Urinary bladder (tissue), 4 donors: ENCODE measurements around the gene CAMKK2. TPM values are rescaled to one million over a fixed set of nuclear protein-coding genes. Genes with fewer than 3 reads are reported as not detected.
"Not testable (repeated sequence)": the region's sequence is repeated elsewhere in the genome, so short reads cannot be mapped to it uniquely, and the experiment has no call there.

Source experiments
- DNase-seq: peaks from one replicate; pipeline ENCODE4 v3.0.0-alpha.2; 2015; ENCODE audit errors: extremely low spot score
- H3K27ac ChIP-seq: one replicate; pipeline ENCODE4 v1.5.1; 2013; ENCODE audit warnings: low read depth, mild to moderate bottlenecking, moderate library complexity
- H3K36me3 ChIP-seq: one replicate; pipeline ENCODE4 v1.6.1; 2013; ENCODE audit warnings: mild to moderate bottlenecking, moderate library complexity; ENCODE audit not compliant: insufficient read depth
- H3K4me1 ChIP-seq: one replicate; pipeline ENCODE4 v1.6.1; 2013; ENCODE audit warnings: mild to moderate bottlenecking, moderate library complexity; ENCODE audit not compliant: insufficient read depth
- H3K4me3 ChIP-seq: one replicate; pipeline ENCODE4 v1.5.1; 2013; ENCODE audit warnings: low read depth, low read length
- WGBS: extraction: QIAGEN DNeasy Blood & Tissue Kit; methylation state at CpG from one replicate; pipeline ENCODE4 v1.1.7; 2013; 5-methylcytosine and 5-hydroxymethylcytosine counted together
- polyA plus RNA-seq: library from polyadenylated mRNA; stranded (reverse); fragments of 200-250 nt; gene quantifications from one replicate; pipeline ENCODE4 v1.2.3, GENCODE V29; 2013
- total RNA-seq: library from RNA; depleted of rRNA; stranded (reverse); fragments of >200 nt; gene quantifications from one replicate; pipeline ENCODE4 v1.2.3, GENCODE V29; 2014
- donor health status: healthy with polysubstance abuse.
- donor health status: healthy.

The CAMKK2 gene
- total and polyA plus RNA-seq, 2 donors, result 18.5 to 47.0 TPM

- H3K36me3 ChIP-seq, result peaks cover 3% of the 10 kb centered on the region
- WGBS, result 94% methylated on average over 11 of the region's 11 CpGs
- H3K4me3 ChIP-seq, result no peak overlapping the region
- H3K27ac ChIP-seq, result no peak overlapping the region
- no peak for DNase-seq
- no peaks in the 10 kb centered on the region for H3K4me1 ChIP-seq
Measured at GRCh38 chr12:121259074-121259473, 37.4 kb downstream of the CAMKK2 start.

DNA sequence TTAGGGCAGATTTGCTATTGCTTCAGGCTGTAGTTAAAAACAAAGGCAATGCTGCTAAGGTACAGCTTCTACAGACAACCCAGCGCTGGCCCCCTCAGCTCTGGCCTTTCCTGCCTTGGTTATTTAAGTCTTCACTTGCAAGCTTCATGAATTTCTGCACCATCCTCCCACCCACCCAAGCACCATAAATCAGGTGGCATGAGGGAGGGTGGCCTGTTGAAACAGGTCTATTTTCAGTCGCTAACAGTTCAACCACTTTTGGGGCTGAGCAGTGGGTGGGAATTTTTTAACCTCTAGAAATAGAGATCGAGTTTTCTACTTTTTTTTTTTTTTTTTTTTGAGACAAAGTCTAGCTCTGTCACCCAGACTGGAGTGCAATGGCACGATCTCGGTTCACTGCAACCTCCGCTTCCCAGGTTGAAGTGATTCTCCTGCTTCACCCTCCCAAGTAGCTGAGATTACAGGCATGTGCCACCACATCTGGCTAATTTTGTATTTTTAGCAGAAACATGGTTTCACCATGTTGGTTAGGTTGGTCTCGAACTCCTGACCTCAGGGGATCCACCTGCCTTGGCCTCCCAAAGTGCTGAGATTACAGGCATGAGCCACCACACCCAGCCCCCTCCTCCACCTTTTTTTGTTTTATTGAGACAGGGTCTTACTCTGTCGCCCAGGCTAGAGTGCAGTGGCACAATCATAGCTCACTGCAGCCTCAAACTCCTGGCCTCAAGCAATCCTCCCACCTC lies 38.6 kb downstream of the CAMKK2 start:
- not testable (repeated sequence) for H3K36me3 ChIP-seq, H3K4me1 ChIP-seq, H3K4me3 ChIP-seq, H3K27ac ChIP-seq, DNase-seq
- WGBS, result 92% methylated on average over 8 of the region's 8 CpGs

DNA sequence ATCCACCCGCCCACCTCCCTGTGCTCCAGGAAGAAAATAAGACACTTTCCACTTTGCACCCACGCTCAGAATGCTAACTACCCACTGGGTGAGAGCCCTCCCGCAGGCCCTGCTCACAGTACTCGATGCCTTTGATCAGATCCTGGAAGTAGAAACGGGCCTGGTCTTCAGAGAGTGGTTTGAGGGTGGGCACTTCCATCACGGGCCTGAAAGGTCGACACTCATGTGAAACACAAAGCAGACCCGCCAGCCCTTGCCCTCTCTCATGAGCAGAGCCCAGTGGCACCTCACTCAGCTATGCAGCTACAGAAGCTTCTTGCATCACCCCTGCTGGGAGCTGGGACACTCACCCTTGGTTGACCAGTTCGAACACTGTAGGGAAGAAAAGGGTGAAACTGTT lies 41.1 kb downstream of the CAMKK2 start:
- Histone ChIP-seq H3K4me1 (no peaks in the 10 kb centered on the region), H3K36me3 (no peaks in the 10 kb centered on the region), H3K4me3 (no peak overlapping the region), H3K27ac (no peak overlapping the region)
- 93% methylated on average over 9 of the region's 9 CpGs for WGBS
- DNase-seq, result no peak

GRCh38 chr12:121253638-121254335 lies 42.7 kb downstream of the CAMKK2 start:
- WGBS, result 95% methylated on average over 15 of the region's 15 CpGs
- Histone ChIP-seq H3K4me1 (no peaks in the 10 kb centered on the region), H3K4me3 (no peak overlapping the region), H3K36me3 (no peaks in the 10 kb centered on the region), H3K27ac (no peak overlapping the region)
- no peak for DNase-seq

DNA sequence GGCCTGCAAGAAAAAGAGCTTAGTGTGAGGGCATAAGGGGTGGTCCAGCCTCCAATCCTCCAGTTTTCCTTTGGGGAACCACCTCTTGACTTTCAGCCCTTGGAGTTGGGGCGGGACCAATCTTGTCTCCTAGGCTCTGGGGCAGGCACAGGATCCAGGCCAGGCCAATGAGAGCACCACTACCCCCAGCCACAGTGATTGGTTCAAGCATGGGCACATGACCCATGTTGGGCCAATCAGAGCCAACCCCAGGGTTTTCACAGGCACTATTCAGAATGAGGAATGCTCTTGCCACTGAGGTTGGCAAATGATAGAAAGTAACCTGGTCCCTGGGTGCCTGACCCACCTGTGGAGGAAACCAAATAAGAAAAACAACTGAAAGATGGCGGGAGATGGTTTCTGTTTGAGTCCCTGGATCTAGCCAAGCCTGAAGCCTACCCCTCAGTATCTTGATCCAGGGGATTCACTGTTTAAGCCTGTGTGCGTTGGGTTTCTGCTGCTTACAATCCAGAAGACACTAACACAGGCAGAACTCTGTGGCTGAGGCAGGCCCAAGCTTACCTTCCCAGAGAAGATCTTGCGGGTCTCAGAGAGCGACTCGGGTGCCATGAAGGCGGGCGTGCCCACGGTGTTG lies 43.7 kb downstream of the CAMKK2 start:
- no peaks in the 10 kb centered on the region for H3K36me3 ChIP-seq
- no peak overlapping the region for H3K27ac ChIP-seq
- no peak for DNase-seq
- no peaks in the 10 kb centered on the region for H3K4me1 ChIP-seq
- H3K4me3 ChIP-seq, result no peak overlapping the region
- 98% methylated on average over 9 of the region's 9 CpGs for WGBS

- no peak overlapping the region for H3K4me3 ChIP-seq
- no peak overlapping the region for H3K27ac ChIP-seq
- no peak for DNase-seq
- 93% methylated on average over 2 of the region's 2 CpGs for WGBS
- no peaks in the 10 kb centered on the region for H3K4me1 ChIP-seq
- no peaks in the 10 kb centered on the region for H3K36me3 ChIP-seq
Measured at GRCh38 chr12:121251838-121252237, 44.7 kb downstream of the CAMKK2 start.

GRCh38 chr12:121250359-121250758 lies 46.1 kb downstream of the CAMKK2 start:
- H3K4me1 ChIP-seq, result no peaks in the 10 kb centered on the region
- no peak overlapping the region for H3K27ac ChIP-seq
- H3K36me3 ChIP-seq, result no peaks in the 10 kb centered on the region
- 77% methylated on average over 14 of the region's 14 CpGs for WGBS
- no peak overlapping the region for H3K4me3 ChIP-seq
- DNase-seq, result no peak

DNA sequence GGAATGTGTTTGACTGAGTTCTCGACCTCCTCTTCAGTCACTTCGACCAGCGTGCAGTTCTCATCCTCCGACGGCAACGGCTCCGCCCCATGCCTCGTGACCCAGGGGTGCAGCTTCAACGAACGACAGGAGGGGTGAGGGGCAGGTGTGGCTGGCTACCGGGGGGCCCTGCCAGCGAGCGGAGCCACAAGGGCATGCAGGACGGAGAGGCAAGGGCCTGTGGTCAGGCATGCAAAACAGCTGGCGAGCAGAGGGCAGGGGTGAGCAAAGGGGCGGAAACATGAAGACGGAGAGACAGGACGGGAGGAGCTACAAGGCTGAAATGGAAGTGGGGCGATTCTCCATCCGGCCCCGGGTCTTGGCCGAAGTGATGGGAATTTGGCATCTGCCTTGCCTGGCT lies 47.9 kb downstream of the CAMKK2 start:
- no peak for DNase-seq
- no peaks in the 10 kb centered on the region for H3K4me1 ChIP-seq
- H3K27ac ChIP-seq, result no peak overlapping the region
- no peak overlapping the region for H3K4me3 ChIP-seq
- 89% methylated on average over 22 of the region's 22 CpGs for WGBS
- no peaks in the 10 kb centered on the region for H3K36me3 ChIP-seq

DNA sequence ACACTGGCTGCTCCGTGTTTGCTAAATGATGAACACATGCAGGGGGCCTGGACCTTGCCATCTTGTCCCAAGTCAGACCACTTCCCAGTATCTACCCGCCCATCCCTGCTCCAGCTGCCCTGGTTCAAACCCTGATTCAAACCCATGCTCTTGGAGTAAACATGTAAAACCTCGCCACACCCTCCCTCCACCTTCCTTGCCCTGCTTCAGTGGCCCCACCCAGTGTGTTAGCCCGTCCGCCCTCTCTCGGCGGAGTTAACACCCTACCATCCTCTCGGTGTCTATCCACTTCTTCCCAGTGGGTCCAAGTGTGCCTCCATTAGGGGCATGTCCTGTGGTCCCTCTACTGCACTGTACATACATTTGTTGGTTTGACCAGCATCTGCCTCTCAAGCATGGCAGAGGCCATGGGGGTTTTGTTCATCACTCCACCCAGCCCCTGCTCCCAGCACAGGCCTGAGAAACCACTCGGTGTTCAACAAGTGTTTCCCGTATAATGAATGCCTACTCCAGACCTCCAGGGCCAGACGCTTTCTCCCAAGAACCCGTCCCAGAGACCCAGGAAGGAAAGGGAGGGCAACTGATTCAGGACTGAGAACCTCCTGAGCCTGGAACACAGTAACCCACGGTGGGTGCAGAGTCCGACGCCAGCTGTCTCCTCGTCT lies 49.5 kb downstream of the CAMKK2 start:
- DNase-seq, result no peak
- WGBS, result 90% methylated on average over 16 of the region's 16 CpGs
- no peaks in the 10 kb centered on the region for H3K4me1 ChIP-seq
- no peak overlapping the region for H3K27ac ChIP-seq
- H3K36me3 ChIP-seq, result no peaks in the 10 kb centered on the region
- H3K4me3 ChIP-seq, result no peak overlapping the region

GRCh38 chr12:121245951-121246350 lies 50.6 kb downstream of the CAMKK2 start:
- H3K4me1 ChIP-seq, result no peaks in the 10 kb centered on the region
- H3K36me3 ChIP-seq, result no peaks in the 10 kb centered on the region
- DNase-seq, result no peak
- WGBS, result 91% methylated on average over 7 of the region's 7 CpGs
- H3K4me3 ChIP-seq, result no peak overlapping the region
- no peak overlapping the region for H3K27ac ChIP-seq

- Histone ChIP-seq H3K4me1 (no peaks in the 10 kb centered on the region), H3K4me3 (no peak overlapping the region), H3K27ac (no peak overlapping the region), H3K36me3 (no peaks in the 10 kb centered on the region)
- no peak for DNase-seq
- 93% methylated on average over 14 of the region's 14 CpGs for WGBS
Measured at GRCh38 chr12:121245031-121245430, 51.5 kb downstream of the CAMKK2 start.

DNA sequence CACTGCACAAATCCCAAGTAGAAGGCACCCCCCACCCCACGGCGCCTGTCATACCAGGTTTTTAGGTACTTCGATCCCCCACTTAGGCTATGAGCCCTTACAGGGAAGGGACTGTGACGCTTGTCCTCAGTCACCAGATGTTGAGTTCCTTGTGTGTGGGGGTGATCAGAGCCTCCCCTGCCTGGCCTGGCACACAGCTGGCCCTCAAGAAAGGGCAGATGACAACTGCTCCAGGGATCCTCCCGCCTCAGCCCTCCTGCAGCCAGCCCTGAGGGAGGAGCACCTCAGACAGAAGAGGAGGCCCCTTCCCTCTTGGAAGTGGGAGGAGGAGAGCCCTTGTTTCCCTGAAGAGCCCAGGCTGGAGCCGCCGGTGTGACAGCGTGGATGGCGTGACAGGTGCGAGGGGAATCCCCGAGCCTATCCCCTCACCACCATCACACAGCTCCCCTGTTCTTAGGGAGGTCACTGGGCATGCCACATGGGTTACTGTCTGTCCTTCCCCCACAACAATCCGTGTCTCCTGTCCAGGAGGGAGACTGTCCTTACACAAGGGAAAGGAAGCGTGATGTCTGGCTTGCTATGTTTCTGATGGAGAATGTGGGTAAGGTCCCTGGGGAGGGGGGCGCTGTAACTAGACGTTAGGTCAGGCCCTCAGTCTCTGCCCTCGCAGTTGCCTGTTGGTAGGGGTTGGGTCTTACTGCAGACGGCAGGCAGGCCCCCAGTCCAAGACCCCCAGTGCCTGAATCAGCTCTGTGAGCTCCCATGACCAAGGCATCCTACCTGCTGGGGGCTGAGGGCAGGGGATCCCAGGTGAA lies 55.1 kb downstream of the CAMKK2 start:
- Histone ChIP-seq H3K4me3 (no peak overlapping the region), H3K36me3 (no peaks in the 10 kb centered on the region), H3K27ac (peak overlapping the region; percentile 72), H3K4me1 (no peaks in the 10 kb centered on the region)
- peak; percentile 7 for DNase-seq
- 63% methylated on average over 17 of the region's 17 CpGs for WGBS

DNA sequence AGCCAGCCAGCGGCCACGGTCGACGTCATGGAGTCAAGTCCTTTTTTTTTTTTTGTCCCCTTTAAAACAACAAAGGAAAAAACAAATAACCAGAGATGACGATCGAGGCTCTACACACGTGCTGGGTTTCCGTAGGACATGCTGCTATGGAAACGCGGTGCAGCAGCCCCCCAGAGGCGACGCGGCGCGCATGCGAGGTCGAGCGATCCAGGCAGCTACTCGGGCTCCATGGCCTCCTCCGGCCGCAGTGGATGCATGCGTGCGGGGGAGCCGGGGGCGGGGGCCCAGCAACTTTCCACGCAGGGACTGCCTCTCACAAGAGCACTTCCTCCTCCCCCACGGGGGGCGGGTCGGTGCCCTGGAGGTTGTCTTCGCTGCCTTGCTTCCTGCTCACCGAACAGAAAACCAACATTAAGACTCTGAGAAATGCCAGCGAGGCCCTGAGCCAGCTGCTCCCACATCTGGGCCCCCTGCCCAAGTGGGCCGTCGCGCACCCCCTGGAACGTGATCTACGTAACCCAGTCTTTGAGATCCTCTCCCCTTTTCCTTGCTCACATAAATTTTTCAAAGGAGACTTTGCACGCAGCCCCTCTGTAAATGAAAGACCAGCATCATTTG lies 55.9 kb downstream of the CAMKK2 start:
- no peaks in the 10 kb centered on the region for H3K36me3 ChIP-seq
- peak overlapping the region; percentile 7 for H3K4me3 ChIP-seq
- peak overlapping the region; percentile 68 for H3K27ac ChIP-seq

More for the DNA sequence above, 55.9 kb downstream of the CAMKK2 start:
- DNase-seq, result peak; percentile 62
- WGBS, result 29% methylated on average over 38 of the region's 38 CpGs
- no peaks in the 10 kb centered on the region for H3K4me1 ChIP-seq
